ENCODE data around the gene ADGRE2.

DNA sequence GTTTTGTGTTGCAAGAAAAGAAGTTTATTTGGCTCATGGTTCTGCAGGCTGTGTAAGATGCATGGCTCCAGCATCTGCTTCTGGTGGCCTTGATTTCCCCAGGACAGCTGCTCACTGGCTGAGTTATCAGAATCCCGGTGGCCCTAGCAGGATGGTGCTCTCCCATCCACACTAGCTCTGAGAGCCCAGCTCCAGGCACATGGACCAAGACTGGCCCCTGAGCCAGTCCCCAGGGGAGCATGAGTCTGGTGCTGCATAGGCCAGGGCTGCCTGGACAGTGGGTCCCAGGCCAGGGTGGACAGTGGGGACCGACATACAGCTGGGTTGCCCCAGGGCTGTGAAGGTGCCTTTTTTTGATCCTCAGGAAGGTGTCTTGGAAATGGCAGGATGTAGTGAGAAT is 10.4 kb downstream of the ADGRE2 start:
- TF ChIP-seq POLR2A (IDR thresholded peaks at IDR 0.05): no peak
- TF ChIP-seq, protein P1, sequence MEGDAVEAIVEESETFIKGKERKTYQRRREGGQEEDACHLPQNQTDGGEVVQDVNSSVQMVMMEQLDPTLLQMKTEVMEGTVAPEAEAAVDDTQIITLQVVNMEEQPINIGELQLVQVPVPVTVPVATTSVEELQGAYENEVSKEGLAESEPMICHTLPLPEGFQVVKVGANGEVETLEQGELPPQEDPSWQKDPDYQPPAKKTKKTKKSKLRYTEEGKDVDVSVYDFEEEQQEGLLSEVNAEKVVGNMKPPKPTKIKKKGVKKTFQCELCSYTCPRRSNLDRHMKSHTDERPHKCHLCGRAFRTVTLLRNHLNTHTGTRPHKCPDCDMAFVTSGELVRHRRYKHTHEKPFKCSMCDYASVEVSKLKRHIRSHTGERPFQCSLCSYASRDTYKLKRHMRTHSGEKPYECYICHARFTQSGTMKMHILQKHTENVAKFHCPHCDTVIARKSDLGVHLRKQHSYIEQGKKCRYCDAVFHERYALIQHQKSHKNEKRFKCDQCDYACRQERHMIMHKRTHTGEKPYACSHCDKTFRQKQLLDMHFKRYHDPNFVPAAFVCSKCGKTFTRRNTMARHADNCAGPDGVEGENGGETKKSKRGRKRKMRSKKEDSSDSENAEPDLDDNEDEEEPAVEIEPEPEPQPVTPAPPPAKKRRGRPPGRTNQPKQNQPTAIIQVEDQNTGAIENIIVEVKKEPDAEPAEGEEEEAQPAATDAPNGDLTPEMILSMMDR (IDR thresholded peaks at IDR 0.05): no peak
- no peak for TF ChIP-seq POLR2AphosphoS5 (IDR thresholded peaks at IDR 0.05; ENCODE audit: insufficient read depth in 1 of 2, low read depth in 1 of 2)

Measured in vagina (tissue), 2 donors.